Measurements from ENCODE around the gene TMEM132A.
"Not testable (repeated sequence)": the region's sequence is repeated elsewhere in the genome, so short reads cannot be mapped to it uniquely, and the experiment has no call there.

Gene TMEM132A

GRCh38 chr11:60905047-60905446, 19.2 kb upstream of the TMEM132A start:
- no peak for DNase-seq (ENCODE audit: low spot score)
- H3K27ac ChIP-seq: no peak overlapping the region
- CTCF ChIA-PET: interaction anchor here (0.6 to 1.6 kb wide), 4 partner anchors 33 to 88 kb away, joined by 3 to 5 read pairs (median 4); no protein-coding TSS in a partner anchor
- TF ChIP-seq, protein P1, sequence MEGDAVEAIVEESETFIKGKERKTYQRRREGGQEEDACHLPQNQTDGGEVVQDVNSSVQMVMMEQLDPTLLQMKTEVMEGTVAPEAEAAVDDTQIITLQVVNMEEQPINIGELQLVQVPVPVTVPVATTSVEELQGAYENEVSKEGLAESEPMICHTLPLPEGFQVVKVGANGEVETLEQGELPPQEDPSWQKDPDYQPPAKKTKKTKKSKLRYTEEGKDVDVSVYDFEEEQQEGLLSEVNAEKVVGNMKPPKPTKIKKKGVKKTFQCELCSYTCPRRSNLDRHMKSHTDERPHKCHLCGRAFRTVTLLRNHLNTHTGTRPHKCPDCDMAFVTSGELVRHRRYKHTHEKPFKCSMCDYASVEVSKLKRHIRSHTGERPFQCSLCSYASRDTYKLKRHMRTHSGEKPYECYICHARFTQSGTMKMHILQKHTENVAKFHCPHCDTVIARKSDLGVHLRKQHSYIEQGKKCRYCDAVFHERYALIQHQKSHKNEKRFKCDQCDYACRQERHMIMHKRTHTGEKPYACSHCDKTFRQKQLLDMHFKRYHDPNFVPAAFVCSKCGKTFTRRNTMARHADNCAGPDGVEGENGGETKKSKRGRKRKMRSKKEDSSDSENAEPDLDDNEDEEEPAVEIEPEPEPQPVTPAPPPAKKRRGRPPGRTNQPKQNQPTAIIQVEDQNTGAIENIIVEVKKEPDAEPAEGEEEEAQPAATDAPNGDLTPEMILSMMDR (conservative IDR thresholded peaks at IDR 0.05; ENCODE audit: low read depth): no peak
- POLR2A ChIA-PET (ENCODE audit: low non-redundant PET): no interaction called here

GRCh38 chr11:60905551-60906113, 18.6 kb upstream of the TMEM132A start:
- peak overlapping the region; percentile 97 for H3K27ac ChIP-seq
- CTCF ChIA-PET: interaction anchor here (1.6 kb wide), 1 partner anchor 74 kb away, joined by 5 read pairs; no protein-coding TSS in a partner anchor
- POLR2A ChIA-PET (ENCODE audit: low non-redundant PET): interaction anchor here (0.8 kb wide), 1 partner anchor 10 kb away, joined by 4 read pairs; no protein-coding TSS in a partner anchor
- TF ChIP-seq, protein P1 (conservative IDR thresholded peaks at IDR 0.05; ENCODE audit: low read depth): no peak
- peak; percentile 67 for DNase-seq (ENCODE audit: low spot score)

GRCh38 chr11:60906132-60906972, 17.9 kb upstream of the TMEM132A start, which contains the start of gene PRPF19:
PRPF19 (minus strand) TSS chr11:60906585; CDS start chr11:60906382, 203 bp downstream.
- TF ChIP-seq, protein P1 (conservative IDR thresholded peaks at IDR 0.05; ENCODE audit: low read depth): no peak
- DNase-seq (ENCODE audit: low spot score): peak; percentile 97
- ChIA-PET POLR2A (ENCODE audit: low non-redundant PET) (interaction anchor here (0.8 kb wide), 1 partner anchor 9 kb away, joined by 4 read pairs; no protein-coding TSS in a partner anchor), CTCF (interaction anchor here (1.6 kb wide), 1 partner anchor 75 kb away, joined by 5 read pairs; no protein-coding TSS in a partner anchor)
- H3K27ac ChIP-seq: peak within 1 kb of the TSS; percentile 97

GRCh38 chr11:60908803-60909202, 15.5 kb upstream of the TMEM132A start:
- CTCF ChIA-PET: no interaction called here
- POLR2A ChIA-PET (ENCODE audit: low non-redundant PET): no interaction called here
- TF ChIP-seq, protein P1 (conservative IDR thresholded peaks at IDR 0.05; ENCODE audit: low read depth): no peak
- no peak for DNase-seq (ENCODE audit: low spot score)
- H3K27ac ChIP-seq: no peak overlapping the region

DNA sequence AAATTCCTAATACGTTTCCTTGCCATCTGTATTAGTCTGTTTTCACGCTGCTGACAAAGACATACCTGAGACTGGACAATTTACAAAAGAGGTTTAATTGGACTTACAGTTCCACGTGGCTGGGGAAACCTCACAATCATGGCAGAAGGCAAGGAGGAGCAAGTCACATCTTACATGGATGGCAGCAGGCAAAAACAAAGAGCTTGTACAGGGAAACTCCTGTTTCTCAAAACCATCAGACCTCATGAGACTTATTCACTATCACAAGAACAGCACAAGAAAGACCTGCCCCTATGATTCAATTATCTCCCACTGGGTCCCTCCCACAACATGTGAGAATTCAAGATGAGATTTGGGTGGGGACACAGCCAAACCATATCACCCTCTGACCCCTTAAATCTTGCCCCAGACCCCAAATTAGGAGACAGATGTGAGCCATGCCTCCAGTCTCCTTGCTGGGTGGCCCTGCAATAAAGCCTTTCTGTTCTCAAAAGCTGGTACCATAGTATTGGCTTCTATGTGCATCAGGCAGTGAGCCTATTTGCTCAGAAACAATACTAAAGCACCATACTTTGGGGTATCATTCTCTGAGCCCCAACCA, 14.5 kb upstream of the TMEM132A start:
- CTCF ChIA-PET; H3K27ac ChIP-seq; POLR2A ChIA-PET (ENCODE audit: low non-redundant PET); DNase-seq (ENCODE audit: low spot score): not testable (repeated sequence)

GRCh38 chr11:60910281-60910687, 14.0 kb upstream of the TMEM132A start:
- TF ChIP-seq, protein P1 (conservative IDR thresholded peaks at IDR 0.05; ENCODE audit: low read depth): no peak
- POLR2A ChIA-PET (ENCODE audit: low non-redundant PET): no interaction called here
- CTCF ChIA-PET: no interaction called here
- no peak for DNase-seq (ENCODE audit: low spot score)
- no peak overlapping the region for H3K27ac ChIP-seq
